K562 (cell line): ENCODE results near the gene ZCCHC24.

ENCODE experiments used
- GATA2 ChIP-seq: sonication (generic); formaldehyde crosslinking; IDR thresholded peaks from 2 replicates; pipeline ENCODE4 v1.4.0; 2020; ENCODE audit warnings: mild to moderate bottlenecking, missing genetic modification reagents
- GATAD2A ChIP-seq: fragments of 450-650 bp; IDR thresholded peaks from 2 replicates; pipeline ENCODE4 v1.6.1; 2017
- JUN ChIP-seq, 2 experiments: sonication (generic) in 1 of 2; formaldehyde crosslinking in 1 of 2; IDR thresholded peaks; 2 replicates each; pipeline versions ENCODE4 v1.6.1 to v1.8.0; 2012 to 2022; ENCODE audit warnings: borderline replicate concordance in 2 of 2, mild to moderate bottlenecking in 2 of 2, improper control_type of control experiment in 1 of 2, low read depth in 1 of 2, low read length in 1 of 2, missing genetic modification reagents in 1 of 2
- MTF1 ChIP-seq: fragments of 250-450 bp; sonication (Bioruptor Pico); IDR thresholded peaks from 2 replicates; pipeline ENCODE4 v1.9.0; 2021; ENCODE audit warnings: moderate library complexity, mild to moderate bottlenecking, inconsistent platforms, borderline replicate concordance
- MXI1 ChIP-seq: IDR thresholded peaks from 2 replicates; pipeline ENCODE4 v1.6.1; 2011; ENCODE audit warnings: low read depth, mild to moderate bottlenecking, improper control_type of control experiment, low read length
- ZNF175 ChIP-seq: fragments of 200-800 bp; sonication (Bioruptor generic); IDR thresholded peaks from 2 replicates; pipeline ENCODE4 v1.6.1; 2016; ENCODE audit warnings: low read depth, mild to moderate bottlenecking, missing genetic modification characterization, missing compliant biosample characterization
- TF ChIP-seq, protein P1 (sequence below): fragments of 150-350 bp; conservative IDR thresholded peaks from 2 replicates; pipeline ENCODE4 v1.6.1; 2014; ENCODE audit warnings: low read length
- TF ChIP-seq, protein P2 (sequence below): sonication (generic); formaldehyde crosslinking; IDR thresholded peaks from 2 replicates; pipeline ENCODE4 v1.4.0; 2020; ENCODE audit warnings: mild to moderate bottlenecking, missing genetic modification reagents
- TF ChIP-seq, protein P3 (sequence below): fragments of 450-650 bp; formaldehyde crosslinking; IDR thresholded peaks from 2 replicates; pipeline ENCODE4 v1.4.0; 2020; ENCODE audit warnings: mild to moderate bottlenecking, mixed read lengths
- TF ChIP-seq, protein P4 (sequence below), 3 experiments: IDR thresholded peaks in 2 of 3; conservative IDR thresholded peaks in 1 of 3; 2 replicates each; pipeline ENCODE4 v1.5.1; 2011 to 2012; ENCODE audit warnings: low read length in 3 of 3, mild to moderate bottlenecking in 3 of 3, control low read depth in 2 of 3, improper control_type of control experiment in 1 of 3, inconsistent platforms in 1 of 3, low read depth in 1 of 3, mixed read lengths in 1 of 3, moderate library complexity in 1 of 3; ENCODE audit not compliant: insufficient read depth in 2 of 3

DNA sequence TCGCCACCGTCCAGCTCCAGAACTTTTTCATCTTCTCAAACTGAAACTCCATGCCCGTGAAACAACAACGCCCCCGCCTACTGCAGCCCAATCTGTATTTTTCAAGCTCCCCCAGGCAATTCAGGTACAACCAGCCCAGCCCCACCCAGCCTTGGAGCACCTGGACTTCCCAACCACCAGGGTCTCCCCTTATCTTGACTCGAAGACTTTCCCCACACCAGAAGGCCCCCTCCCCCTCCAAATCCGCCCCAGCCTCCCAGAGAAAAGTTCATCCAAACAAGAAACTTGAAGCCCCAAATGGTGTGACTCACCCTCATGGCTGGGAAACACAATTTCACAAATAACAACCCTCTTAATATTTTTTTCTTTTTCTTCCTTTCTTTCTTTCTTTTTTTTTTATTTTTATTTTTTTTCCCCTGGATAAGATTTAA lies 10.6 kb downstream of the ZCCHC24 start:
- TF ChIP-seq, protein P1, sequence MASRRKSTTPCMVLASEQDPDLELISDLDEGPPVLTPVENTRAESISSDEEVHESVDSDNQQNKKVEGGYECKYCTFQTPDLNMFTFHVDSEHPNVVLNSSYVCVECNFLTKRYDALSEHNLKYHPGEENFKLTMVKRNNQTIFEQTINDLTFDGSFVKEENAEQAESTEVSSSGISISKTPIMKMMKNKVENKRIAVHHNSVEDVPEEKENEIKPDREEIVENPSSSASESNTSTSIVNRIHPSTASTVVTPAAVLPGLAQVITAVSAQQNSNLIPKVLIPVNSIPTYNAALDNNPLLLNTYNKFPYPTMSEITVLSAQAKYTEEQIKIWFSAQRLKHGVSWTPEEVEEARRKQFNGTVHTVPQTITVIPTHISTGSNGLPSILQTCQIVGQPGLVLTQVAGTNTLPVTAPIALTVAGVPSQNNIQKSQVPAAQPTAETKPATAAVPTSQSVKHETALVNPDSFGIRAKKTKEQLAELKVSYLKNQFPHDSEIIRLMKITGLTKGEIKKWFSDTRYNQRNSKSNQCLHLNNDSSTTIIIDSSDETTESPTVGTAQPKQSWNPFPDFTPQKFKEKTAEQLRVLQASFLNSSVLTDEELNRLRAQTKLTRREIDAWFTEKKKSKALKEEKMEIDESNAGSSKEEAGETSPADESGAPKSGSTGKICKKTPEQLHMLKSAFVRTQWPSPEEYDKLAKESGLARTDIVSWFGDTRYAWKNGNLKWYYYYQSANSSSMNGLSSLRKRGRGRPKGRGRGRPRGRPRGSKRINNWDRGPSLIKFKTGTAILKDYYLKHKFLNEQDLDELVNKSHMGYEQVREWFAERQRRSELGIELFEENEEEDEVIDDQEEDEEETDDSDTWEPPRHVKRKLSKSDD = no peak
- TF ChIP-seq JUN (IDR thresholded peaks at IDR 0.05; ENCODE audit: borderline replicate concordance, low read depth, low read length) (no peak), JUN (CRISPR knock-in tag; IDR thresholded peaks at IDR 0.05; ENCODE audit: borderline replicate concordance) (no peak), MXI1 (no peak), GATA2 (no peak), GATAD2A (no peak), ZNF175 (CRISPR knock-in tag) (no peak), MTF1 (CRISPR knock-in tag) (no peak)
- TF ChIP-seq, protein P2, sequence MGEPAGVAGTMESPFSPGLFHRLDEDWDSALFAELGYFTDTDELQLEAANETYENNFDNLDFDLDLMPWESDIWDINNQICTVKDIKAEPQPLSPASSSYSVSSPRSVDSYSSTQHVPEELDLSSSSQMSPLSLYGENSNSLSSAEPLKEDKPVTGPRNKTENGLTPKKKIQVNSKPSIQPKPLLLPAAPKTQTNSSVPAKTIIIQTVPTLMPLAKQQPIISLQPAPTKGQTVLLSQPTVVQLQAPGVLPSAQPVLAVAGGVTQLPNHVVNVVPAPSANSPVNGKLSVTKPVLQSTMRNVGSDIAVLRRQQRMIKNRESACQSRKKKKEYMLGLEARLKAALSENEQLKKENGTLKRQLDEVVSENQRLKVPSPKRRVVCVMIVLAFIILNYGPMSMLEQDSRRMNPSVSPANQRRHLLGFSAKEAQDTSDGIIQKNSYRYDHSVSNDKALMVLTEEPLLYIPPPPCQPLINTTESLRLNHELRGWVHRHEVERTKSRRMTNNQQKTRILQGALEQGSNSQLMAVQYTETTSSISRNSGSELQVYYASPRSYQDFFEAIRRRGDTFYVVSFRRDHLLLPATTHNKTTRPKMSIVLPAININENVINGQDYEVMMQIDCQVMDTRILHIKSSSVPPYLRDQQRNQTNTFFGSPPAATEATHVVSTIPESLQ = no peak
- TF ChIP-seq, protein P3, sequence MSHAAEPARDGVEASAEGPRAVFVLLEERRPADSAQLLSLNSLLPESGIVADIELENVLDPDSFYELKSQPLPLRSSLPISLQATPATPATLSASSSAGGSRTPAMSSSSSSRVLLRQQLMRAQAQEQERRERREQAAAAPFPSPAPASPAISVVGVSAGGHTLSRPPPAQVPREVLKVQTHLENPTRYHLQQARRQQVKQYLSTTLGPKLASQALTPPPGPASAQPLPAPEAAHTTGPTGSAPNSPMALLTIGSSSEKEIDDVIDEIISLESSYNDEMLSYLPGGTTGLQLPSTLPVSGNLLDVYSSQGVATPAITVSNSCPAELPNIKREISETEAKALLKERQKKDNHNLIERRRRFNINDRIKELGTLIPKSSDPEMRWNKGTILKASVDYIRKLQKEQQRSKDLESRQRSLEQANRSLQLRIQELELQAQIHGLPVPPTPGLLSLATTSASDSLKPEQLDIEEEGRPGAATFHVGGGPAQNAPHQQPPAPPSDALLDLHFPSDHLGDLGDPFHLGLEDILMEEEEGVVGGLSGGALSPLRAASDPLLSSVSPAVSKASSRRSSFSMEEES (CRISPR knock-in tag) = no peak
- TF ChIP-seq, protein P4, sequence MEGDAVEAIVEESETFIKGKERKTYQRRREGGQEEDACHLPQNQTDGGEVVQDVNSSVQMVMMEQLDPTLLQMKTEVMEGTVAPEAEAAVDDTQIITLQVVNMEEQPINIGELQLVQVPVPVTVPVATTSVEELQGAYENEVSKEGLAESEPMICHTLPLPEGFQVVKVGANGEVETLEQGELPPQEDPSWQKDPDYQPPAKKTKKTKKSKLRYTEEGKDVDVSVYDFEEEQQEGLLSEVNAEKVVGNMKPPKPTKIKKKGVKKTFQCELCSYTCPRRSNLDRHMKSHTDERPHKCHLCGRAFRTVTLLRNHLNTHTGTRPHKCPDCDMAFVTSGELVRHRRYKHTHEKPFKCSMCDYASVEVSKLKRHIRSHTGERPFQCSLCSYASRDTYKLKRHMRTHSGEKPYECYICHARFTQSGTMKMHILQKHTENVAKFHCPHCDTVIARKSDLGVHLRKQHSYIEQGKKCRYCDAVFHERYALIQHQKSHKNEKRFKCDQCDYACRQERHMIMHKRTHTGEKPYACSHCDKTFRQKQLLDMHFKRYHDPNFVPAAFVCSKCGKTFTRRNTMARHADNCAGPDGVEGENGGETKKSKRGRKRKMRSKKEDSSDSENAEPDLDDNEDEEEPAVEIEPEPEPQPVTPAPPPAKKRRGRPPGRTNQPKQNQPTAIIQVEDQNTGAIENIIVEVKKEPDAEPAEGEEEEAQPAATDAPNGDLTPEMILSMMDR (IDR thresholded peaks at IDR 0.05 in 2 of 3, conservative IDR thresholded peaks at IDR 0.05 in 1 of 3; ENCODE audit: insufficient read depth in 2 of 3, low read depth in 1 of 3, low read length in 3 of 3) = no peak
